ENCODE measurements around the gene NEDD8.

GRCh38 chr14:24171422-24172260 is 60.5 kb downstream of the NEDD8 start, which contains the start of gene REC8:
- TF ChIP-seq EP300 (IDR thresholded peaks at IDR 0.05) (no peak), CTCF (IDR thresholded peaks at IDR 0.05) (no peak)
